HG03342 (cell line): ENCODE data around the gene ADSS1.

ENCODE experiments used
- ATAC-seq: cut with Tn5 transposase; IDR thresholded peaks from one replicate; pipeline ENCODE4 v1.9.1; 2021; ENCODE audit warnings: mild to moderate bottlenecking, moderate library complexity; ENCODE audit not compliant: unreplicated experiment

The ADSS1 gene

GRCh38 chr14:104729835-104730181 lies 5.8 kb downstream of the ADSS1 start:
- ATAC-seq: no peak

GRCh38 chr14:104730487-104730886 lies 6.5 kb downstream of the ADSS1 start:
- ATAC-seq: no peak

- no peak for ATAC-seq
These were observed 7.6 kb downstream of the ADSS1 start for GRCh38 chr14:104731320-104732294.

DNA sequence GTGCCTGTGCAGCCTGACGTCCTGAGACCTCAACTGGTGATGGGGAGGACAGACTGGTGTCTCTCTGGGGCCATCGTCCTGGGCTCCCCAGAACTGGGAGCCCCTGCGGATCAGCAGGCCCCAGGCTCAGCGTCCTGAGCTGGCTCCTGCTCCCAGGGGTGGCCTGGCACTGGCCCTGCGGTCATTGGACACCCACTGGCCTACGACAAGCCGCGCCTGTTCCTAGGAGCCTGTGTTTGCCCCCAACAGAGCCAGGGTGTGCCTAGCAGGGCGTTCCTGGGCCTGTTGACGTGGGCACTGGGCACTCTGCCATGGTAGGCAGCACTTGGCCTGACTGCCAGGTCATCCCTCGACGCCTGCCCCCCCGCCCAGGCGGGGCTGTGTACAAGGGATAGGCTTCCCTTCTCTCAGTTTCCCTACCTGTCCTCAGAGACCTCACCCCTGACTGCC lies 8.4 kb downstream of the ADSS1 start:
- ATAC-seq: no peak

- ATAC-seq: no peak
These were observed 9.1 kb downstream of the ADSS1 start for GRCh38 chr14:104732931-104733681.

DNA sequence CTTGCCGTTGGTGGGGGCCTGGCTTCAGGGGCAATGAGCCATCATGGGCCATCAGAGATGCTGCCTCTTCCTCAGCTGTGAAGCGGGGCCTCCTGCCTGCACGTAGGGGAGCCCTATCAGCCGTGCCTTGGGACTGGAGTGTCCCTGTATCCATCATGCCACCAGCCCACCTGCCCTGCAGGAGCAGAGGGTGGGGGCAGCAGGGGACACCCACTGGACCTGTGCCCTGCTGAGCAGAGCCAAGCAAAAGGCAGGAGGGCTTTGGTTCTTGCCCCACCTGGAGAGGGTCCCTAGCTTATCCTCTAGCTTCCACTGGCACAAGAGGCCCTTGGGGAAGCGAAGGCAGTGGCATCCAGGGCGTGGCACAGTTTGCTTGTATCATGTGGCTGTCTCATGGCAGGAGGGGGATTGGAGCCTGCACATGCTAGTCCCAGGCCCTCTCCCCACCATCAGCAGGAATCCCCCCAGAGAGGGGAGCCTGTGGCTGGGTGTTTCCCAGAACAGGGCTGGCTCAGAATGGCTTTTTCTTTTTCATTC lies 10.1 kb downstream of the ADSS1 start:
- ATAC-seq: no peak

DNA sequence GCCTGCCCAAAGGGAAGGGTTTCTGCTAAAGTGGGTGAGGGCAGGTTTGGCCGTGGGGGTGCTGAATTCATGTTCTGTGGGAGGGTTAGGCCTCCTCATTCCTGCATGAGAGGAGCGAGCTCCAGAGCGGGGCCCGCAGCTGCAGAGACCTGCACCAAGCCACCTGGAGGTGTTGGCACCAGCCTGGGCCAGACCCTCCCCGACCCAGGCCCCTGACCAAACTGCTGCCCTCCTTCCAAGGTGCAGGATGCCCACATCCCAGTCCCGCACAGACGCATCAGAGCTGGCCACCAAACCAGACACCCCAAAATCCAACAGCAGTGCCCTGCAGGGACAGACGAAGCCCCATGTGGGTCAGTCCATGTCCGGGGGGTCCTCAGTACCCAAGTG lies 10.6 kb downstream of the ADSS1 start:
- ATAC-seq: no peak

DNA sequence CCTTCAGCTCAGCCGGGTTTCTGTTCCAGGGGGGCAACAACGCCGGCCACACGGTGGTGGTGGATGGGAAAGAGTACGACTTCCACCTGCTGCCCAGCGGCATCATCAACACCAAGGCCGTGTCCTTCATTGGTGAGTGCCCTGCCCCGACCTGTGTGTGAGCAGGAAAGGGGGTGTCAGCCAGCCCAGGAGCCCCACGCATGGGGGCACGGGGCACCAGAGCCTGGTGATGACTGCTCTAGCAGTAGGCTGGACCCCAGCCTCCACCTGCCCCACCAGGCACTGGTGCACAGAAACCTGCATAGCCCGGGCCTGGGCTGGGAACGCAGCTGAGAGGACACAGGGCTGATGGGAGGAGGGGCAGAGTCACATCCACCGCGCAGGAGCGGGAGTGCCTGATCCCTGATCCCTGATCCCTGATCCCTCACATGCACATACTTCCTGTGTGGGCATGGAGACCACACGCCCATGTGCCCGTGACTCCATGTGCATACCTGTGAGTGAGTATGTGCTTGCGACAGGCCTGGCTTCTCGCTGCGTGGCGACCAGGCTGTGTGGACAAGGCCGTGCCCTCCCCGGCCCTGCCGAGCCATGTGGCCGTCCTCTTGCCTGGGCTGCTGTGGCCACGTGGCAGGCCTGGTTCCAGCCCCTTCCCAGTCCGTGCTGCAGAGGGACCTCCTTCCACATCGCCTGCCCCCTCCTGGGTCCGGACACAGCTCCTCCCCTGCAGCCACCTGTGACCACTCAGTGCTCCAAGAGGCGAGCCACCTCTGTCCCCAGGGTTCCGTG lies 11.2 kb downstream of the ADSS1 start:
- no peak for ATAC-seq

DNA sequence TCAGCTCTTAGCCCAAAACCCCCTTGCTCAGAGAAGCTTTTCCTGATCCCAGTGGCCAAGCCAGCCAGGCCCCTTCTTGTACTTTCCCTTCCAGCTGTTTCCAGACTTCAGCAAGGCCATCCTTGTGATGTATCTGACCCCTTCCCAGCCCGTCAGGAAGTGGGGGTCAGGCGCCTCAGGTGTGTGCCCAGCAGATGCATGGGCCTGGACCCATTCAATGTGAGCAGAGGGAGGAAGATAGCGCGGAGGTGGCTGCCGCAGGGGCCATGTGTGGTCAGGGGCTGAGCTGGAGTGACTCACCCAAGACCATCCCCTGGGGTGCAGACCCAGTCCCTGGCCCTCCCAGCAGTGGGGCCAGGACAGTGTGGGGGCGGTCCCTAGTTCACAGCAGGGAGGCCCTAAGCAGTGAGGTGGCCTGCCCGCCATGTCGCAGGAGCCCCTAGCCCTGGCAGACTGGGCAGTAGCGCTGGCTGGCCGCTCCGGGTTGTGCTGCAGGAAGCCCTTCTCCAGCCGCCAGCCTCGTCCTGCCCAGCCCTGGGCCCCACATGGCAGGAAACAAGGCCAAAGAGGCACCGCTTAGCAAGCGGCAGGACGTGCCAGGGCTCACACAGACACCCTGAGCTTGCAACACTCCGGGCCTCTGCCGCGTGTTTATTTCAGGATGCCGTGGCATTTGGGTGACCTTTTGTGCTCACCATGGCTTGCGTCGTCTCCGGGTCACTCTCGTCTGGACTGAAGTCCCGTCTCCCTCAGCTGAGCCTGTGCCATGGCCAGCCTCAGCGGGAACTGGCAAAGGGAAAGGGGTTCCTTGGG lies 12.0 kb downstream of the ADSS1 start:
- no peak for ATAC-seq

DNA sequence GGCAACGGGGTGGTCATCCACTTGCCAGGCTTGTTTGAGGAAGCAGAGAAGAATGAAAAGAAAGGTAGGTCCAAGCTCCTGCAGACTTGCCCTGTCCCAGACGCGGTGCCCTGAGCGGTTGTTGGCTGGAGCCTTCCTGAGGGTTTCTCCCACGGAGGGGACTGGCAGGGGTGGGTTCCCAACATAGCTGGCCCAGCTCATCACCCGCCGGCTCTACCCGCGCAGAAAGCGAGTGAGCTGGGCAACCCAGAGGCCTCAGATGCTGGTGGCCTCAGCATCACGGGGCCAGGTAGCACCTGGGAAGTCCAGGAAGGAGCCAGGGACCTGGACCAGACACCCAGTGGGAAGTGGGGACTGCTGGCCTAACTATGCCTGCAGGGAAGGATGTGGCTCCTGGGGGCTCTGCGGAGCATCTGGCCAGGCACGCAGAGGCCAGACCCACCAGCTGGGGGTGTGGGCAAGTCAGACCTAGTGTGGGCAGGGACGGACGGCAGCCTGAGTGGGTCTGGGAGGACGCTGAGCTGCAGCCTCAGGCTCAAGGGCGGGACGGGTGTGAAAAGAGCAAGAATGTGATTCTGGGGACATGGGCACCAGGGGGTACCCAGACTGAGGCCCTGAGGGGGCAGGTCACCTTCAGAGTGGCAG lies 14.5 kb downstream of the ADSS1 start:
- no peak for ATAC-seq

GRCh38 chr14:104739026-104739425 lies 15.0 kb downstream of the ADSS1 start:
- no peak for ATAC-seq

DNA sequence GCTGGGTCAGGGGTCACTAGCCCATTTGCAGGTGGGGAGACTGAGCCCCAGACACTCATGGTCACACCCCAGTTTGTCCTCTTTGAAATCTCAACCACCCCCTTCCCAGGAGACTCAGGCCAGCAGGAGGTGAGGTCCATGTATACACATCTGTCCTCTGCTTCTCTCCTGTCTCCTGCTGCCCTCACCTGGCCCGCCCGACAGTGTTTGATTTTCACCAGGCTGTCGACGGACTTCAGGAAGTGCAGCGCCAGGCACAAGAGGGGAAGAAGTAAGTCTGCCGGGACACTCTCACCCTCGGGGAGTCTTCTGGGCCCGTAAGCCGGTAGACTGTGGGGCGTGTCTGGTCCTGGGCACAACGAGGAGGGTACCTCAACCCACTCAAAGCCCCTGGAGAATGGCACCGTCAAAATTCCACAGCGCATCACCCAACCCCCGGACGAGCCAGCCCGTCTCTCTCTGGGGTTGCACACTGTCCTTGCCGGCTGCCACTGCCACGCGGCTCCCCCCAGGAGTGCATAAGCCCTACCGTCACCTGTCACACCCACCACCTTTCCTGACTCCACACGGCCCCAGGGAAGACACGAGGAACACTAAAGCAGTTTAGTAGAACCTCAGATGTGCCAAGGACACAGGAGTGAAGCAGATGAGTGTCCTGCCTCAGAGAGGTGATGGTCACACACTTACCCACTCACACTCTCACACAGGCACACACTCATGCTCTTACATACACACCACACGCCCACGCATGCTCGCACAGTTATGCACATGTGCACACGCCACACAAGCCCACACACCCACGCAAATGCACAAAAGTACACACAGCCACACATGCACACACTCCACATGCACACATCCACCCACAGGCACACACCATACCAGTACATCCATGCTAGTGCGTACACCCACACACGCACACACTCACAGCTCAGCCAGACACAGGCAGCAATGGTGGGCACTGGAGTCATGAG lies 15.8 kb downstream of the ADSS1 start:
- ATAC-seq: no peak

DNA sequence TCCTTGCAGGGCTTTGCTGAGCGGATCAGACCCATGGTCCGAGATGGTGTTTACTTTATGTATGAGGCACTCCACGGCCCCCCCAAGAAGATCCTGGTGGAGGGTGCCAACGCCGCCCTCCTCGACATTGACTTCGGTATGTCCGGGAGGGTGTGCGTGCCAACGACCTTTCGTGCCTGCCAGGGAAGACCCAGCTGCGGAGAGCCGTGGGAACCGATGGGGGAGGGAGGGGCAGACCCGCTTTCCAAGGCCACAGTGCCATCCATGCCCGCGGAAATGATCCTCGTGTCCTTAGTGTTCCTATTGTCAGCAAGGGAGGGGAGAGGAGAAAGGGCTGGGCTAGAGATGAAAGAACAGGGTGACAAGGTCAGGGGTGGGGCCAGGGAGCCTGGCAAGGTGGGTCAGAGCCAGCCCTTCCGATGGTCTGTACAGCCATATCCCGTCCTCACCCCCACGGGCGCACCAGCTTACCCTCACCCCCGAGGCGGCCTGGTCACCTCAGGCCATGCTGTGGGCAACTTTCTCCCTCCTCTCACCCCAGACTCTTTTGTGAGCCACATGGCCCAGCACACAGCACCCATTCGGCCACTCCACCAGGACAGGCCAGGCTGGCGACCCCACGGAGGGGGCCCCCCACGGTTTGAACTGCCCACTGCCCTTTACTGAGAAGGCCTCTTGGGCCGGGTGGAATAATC lies 17.2 kb downstream of the ADSS1 start:
- ATAC-seq: no peak

DNA sequence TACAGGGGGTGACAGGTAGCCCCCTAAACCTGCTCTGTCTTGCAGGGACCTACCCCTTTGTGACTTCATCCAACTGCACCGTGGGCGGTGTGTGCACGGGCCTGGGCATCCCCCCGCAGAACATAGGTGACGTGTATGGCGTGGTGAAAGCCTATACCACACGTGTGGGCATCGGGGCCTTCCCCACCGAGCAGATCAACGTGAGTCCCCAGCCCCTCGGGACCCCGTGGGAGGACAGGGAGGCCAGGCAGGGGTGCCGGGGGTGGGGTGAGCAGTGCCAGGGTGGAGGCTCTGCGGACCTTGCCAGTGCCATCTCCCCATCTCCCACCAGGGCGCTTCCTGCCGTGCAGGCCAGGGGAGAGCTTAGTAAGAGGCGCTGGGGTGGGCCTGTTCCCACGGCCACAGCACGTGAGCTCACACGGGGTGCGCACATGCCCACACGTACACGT lies 17.8 kb downstream of the ADSS1 start:
- ATAC-seq: no peak

- ATAC-seq: no peak
These were observed 18.8 kb downstream of the ADSS1 start for GRCh38 chr14:104742586-104743455.

- ATAC-seq: no peak
These were observed 19.7 kb downstream of the ADSS1 start for GRCh38 chr14:104743461-104744380.
